DMS114 treated with DMSO at 0.1 percent for 48 hours (cell line): ENCODE measurements around the gene ADAM15.

ENCODE experiments used
- DNase-seq: peaks from one replicate; lab custom pipeline; 2025; ENCODE audit not compliant: unreplicated experiment; lab: John Stamatoyannopoulos, UW

Gene ADAM15

GRCh38 chr1:155083865-155084721 lies 33.0 kb downstream of the ADAM15 start:
- peak; percentile 44 for DNase-seq

- DNase-seq = peak; percentile 99
Observed at GRCh38 chr1:155084722-155085503, 33.8 kb downstream of the ADAM15 start.

GRCh38 chr1:155085504-155086127 lies 34.5 kb downstream of the ADAM15 start:
- peak; percentile 68 for DNase-seq

GRCh38 chr1:155086128-155086741 lies 35.1 kb downstream of the ADAM15 start:
- peak; percentile 55 for DNase-seq

- DNase-seq = no peak
Observed at GRCh38 chr1:155086856-155087535, 35.9 kb downstream of the ADAM15 start.

- DNase-seq = peak; percentile 64
Observed at GRCh38 chr1:155091071-155092051, 40.2 kb downstream of the ADAM15 start.

GRCh38 chr1:155092131-155092530 lies 41.0 kb downstream of the ADAM15 start:
- DNase-seq = no peak

GRCh38 chr1:155092641-155093040 lies 41.5 kb downstream of the ADAM15 start:
- DNase-seq = no peak

- peak; percentile 79 for DNase-seq
Observed at GRCh38 chr1:155093911-155094621, 43.0 kb downstream of the ADAM15 start.

- DNase-seq = no peak
Observed at GRCh38 chr1:155094622-155094948, 43.5 kb downstream of the ADAM15 start.

GRCh38 chr1:155099331-155099730 lies 48.2 kb downstream of the ADAM15 start:
- no peak for DNase-seq

GRCh38 chr1:155103325-155103724 lies 52.2 kb downstream of the ADAM15 start:
- DNase-seq = no peak

GRCh38 chr1:155104605-155105534 lies 53.8 kb downstream of the ADAM15 start:
- no peak for DNase-seq

- DNase-seq = no peak
Observed at GRCh38 chr1:155105604-155106011, 54.5 kb downstream of the ADAM15 start.

- DNase-seq = no peak
Observed at GRCh38 chr1:155106862-155107261, 55.7 kb downstream of the ADAM15 start.

- no peak for DNase-seq
Observed at GRCh38 chr1:155107309-155108264, 56.5 kb downstream of the ADAM15 start.

GRCh38 chr1:155108296-155108695 lies 57.2 kb downstream of the ADAM15 start:
- no peak for DNase-seq
